Stimulated activated CD8-positive, alpha-beta memory T cell treated with anti-CD3 and anti-CD28 coated beads, Interleukin-4, amount 100 ng/mL, for 48 hours (primary cell): ENCODE results near the gene ABTB2.
"Not testable (repeated sequence)": the region's sequence is repeated elsewhere in the genome, so short reads cannot be mapped to it uniquely, and the experiment has no call there.

Experiments
- DNase-seq: peaks from one replicate; pipeline ENCODE4 v3.0.0-alpha.2; 2020

The ABTB2 gene

DNA sequence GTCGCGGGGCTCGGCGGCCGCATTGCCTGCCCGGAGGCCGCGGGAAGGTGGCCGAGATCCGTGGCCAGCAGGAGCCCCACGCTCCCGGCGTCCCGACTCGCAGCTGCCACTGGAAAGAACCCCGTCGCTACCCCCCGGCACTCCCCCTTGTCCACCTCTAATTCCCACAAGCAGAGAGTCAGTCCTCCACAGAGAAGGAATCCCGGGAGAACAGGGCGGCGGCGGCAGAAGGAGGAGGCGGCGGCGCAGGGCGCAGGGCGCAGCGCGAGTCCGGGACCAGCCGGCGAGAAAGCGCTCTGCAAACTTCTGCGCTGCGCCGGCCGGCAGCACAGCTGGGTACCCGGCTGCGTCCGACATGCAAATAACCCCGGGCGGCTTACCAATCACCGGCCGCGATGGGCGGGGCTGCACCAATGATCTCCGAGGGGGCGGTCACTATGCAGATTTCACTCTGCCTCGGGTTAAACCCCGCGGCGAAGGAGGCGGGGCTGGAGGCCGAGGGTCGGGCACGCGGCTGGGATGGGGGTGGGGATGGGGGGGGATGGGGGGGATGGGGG, at the start of gene ABTB2:
Gene ABTB2, minus strand, starts transcription at position 310 of the 557 bp plus-strand sequence.
- DNase-seq = peak; percentile 98

DNA sequence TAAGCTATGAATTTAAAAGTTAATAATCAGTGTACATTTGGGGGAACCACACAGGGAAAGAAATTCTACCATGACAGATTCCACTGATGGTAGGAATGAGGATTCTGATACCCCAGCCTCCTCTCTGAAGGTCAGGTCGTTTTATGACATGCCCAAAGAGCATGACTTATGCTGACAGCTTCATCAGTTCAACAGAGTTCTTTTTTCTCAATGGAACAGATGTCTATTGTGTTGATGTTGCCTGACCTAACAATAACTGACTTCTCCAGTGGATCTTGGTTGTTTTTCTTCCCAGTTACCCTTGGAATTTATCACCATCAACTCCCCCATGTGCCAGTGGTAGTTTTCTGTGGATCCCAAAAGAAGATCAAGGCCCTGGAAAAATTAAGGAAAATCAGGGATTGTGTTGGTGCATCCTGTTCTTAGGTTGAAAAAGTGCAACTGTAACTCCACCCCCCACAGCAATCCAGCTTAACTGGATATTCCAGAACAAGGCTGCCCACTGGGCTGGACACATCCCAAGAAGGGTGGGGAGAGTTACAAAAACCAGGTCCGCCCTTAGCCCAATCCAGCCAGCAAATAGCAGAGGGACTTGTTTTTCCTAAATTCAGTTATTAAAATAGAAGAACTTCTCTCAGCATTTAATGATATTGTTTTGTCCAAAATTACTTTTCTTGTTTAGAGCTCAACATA, 49.5 kb upstream of the ABTB2 start:
- DNase-seq = no peak

DNA sequence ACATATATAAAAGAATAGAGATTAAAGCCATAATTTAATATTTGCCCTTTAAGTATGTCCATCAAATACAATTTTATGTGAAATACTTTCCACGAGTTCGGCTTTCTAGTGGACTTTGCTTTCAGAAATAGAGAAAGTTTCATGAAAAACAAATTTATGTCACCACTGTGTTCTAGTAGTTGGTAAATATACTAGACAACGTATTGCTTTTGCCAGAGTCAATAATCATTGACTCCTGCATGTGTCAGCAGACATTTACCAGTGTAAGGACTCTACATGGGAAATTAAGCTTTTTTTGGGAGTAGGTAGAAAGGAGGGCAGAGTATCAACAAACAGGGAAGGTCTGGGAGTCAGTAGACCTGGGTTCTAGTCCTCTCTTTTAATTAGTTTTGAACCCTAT, 48.6 kb upstream of the ABTB2 start:
- DNase-seq = no peak

DNA sequence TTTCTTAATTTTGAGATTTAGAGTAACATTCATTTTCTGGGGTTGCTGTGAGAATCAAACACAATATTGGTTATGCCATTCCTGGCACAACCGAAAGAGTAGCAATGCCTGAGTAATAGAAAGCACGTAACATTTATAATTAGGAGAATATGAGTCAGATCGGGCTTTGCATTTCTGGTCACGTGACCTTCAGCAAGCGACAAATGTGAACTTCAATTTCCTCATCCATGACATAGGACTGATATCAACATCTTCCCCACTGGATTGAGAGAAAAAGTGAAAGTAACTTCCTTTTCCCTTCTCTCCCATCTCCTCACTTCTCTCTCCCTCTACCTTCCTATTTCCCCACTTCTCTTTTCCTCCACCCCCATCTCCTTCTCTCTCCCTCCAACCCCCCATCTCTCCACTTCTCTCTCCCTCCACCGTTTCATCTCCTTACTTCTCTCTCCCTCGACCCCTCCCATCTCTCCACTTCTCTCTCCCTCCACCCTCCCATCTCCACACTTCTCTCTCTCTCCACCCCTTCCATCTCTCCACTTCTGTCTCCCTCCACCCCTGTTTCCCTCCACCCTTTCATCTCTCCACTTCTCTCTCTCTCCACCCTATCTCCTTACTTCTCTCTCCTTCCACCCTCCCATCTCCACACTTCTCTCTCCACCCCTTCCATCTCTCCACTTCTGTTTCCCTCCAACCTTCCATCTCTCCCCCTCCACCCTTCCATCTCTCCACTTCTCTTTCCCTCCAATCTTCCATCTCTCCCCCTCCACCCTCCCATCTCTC, 47.5 kb upstream of the ABTB2 start:
- DNase-seq = no peak

DNA sequence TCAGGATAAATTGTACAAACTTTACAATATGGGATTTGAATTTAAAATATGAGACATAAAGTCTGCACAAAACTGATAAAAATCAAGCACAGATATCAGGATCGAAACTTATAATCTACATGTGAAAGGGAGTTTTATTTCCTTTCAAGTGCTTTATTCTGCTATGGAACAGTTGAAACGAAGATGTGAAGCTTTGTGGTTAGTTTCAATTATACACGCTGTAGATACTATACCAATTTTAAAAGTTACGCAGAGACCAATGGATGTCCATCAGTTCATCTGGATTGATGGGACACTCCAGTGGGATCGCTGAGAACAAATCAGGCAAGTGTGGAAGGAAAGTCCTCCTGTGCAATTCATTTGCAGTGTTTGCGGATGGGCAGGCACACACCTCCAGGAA, 46.5 kb upstream of the ABTB2 start:
- DNase-seq = no peak

DNA sequence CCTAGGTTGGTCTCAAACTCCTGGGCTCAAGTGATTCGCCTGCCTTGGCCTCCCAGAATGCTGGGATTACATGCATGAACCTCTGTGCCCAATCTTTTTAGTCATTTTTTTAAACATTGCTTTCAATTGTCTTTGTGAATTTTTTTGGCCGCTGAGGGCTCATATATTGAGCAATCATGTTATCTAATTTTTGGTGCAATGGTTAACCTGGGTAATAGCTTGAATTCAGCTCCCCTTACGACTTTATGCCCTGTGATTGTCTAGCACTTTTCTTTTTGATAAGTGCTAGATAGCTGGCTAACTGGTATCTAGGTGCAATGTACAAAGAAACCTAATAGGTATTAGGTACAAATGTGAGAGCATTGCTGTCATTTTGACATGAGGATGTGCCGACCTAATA, 45.6 kb upstream of the ABTB2 start:
- no peak for DNase-seq

DNA sequence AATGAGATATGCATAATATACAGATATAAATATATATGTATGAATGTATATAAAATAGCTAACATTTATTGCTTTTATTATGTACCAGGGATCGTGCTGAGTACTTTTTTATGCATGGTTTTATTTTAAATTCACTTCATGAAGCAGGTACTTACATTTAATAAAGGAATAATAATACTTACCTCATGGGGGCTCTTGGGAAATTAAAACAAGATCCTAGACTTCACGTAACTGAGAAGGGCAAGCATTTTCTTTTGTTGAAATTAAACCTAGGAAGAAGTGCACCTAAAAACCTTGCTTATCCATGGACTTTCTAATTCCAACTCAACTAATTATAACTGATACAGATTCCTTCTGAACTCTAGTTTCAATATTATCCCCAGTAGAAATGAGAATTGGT, 40.0 kb upstream of the ABTB2 start:
- DNase-seq = no peak

DNA sequence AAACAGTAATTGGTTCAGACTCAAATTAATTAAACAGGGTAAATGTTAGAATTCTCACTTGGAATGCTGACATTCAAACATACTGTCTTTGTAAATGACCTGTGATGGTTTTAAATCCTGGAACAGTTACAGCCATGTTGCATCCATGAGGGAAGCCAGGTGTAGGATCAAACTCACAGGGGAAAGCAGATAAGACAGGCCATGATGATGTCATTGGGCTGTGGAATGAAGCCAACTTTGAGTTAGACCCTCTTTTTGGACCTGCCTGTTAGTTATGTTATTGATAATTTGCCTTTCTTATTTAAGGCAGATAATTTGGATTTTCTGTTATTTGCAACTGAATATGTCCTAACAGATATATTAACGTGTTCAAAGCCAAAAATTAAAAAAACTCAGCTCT, 39.3 kb upstream of the ABTB2 start:
- DNase-seq = no peak

DNA sequence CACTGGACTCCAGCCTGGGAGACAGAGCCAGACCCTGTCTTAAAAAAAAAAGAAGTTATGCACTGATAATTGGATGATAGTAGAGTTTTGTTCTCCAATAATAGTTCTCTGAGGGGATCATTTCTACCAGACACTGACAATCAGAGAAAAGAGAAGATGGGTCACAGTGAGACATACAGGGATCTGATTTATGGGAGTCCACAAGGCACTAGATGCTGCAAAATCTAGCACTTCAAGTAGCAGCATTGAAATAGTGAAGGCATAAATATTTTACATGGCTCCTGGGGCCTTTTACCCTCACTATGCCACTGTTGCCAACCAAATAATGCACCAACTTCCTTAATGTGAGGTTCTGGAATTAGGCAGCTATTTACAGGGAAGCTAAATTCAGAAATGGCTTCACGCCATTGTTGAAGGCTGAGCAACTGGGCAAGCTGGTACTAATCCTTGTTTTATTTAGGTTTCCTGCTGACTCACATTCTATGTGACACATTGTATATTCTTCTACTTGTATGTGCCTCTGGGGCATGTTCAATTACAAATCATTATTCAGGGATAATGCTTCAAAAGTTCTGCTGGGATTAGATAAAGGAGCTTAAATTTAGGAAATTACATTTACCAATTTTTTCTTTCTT, 38.2 kb upstream of the ABTB2 start:
- no peak for DNase-seq

DNA sequence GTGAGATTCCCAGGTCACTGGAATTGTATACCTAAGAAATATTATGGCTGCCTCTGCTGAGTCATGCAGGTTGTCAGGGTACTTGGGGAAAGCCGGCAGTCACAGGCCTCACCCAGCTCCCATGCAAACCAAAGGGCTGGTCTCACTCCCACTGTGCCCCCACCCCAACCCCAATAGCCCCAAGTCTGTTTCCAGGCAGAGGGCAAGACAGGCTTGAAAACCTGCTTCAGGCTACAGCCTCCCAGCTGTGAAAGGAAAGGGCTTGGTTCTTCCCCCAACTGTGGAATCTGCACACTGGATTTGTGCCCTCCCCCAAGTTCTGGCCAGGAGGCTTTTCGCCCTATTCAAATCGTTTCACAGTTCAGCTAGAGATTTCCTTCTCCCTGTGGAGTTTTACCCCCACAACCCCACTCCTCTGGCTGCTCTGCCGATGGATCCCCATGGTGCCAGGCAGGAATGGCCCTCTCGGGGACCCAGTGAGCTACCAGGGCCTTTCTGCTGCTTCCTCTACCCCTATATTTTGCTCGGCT, 37.0 kb upstream of the ABTB2 start:
- DNase-seq = no peak

DNA sequence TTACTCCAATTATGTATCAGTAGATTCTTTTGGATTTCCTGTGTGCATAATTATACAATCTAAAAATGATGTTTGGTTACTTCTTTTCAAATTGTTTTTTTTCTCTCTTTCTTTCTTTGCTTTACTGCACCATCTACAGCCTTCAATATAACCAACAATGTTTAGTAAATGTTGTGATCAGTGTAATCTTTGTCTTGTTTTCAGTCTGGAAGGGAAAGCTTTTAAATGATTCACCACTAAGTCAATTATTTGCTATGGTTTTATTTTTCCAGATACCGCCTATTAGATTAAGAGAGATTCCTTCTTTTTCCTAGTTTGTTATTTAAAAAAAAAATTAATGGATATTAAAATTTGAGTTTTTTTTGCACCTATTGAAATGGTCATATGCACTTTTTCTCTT, 29.8 kb upstream of the ABTB2 start:
- no peak for DNase-seq

DNA sequence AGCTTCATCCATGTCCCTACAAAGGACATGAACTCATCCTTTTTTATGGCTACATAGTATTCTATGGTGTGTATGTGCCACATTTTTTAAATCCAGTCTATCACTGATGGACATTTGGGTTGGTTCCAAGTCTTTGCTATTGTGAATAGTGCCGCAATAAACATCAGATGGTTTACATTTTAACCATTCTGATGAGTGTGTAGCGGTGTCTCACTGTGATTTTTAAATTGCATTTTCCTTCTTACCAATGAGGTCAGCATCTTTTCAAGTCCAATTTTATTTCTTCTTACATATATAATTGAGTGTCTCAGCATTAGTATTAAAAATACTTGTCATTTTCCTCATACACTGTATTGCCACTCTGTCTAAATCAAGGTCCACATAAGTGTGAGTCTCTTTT, 28.5 kb upstream of the ABTB2 start:
- not testable (repeated sequence) for DNase-seq

DNA sequence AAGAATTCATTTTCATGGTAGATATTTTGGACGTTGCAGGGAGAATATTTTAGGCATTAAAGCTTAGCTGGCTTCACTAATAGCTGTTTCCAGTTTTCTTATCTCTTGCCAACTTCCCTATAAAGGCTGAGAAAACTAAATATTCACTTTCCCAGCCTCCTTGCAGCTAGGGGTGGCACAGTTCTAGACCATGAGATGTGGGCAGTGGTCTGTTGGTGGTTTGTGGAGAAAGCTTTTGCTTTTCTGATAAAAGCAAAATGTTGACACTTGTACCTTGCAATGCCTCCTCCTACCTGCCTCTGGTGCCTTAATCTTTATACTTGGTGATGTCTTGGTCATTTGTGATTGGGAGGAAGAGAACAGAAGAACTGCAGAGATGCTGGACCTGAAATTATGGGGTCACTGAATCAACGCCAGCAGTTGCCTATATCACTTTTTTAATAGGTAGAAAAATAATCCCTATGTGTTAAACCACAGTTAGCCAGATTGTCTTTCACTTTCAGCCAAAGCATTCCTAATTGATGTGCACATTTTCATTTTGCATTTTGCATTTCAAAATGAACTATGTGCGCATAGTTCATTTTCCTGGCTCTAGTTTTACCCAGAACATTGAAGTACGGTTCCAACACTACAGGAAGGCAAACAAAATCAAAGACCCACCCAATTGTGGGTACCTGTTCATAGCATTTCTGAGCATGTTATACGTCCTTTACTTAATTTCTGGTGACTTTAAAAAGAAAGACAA, 24.9 kb upstream of the ABTB2 start:
- DNase-seq = no peak

DNA sequence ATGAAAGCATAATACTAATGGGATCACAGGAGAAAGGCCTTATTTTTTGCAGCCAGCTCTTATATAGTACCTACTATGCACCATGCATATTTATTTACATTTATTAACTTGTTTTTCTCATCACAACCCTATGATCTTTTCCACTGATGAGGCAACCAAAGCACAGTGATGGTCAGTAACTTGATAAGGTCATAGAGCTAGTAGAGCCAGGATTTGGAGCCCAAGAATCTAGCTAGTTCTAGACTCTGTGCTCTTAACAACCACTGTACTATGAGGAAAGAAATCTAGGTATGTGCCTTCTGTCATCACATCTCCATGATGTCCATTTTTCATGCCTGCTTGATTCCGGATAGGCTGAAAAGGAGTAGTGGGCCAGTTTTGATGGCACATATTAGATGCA, 24.0 kb upstream of the ABTB2 start:
- DNase-seq = no peak

DNA sequence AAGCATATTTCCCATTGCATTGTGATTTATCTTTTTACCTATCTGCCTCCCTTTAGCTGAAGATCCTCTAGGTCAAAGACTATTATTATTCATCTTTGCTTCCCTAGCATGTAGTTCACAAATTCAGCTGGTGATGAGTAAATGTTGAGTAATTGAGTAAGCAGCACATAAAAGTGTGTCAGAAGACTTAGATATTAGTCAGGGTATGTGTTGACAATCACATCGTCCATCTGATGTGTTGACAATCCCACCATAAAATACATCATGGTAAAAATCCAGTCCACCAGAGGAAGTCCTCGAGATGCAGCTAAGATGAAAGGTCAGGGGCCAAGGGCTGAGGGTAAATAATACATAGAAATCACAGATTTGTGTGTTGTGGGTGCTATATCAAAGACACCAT, 22.9 kb upstream of the ABTB2 start:
- no peak for DNase-seq

DNA sequence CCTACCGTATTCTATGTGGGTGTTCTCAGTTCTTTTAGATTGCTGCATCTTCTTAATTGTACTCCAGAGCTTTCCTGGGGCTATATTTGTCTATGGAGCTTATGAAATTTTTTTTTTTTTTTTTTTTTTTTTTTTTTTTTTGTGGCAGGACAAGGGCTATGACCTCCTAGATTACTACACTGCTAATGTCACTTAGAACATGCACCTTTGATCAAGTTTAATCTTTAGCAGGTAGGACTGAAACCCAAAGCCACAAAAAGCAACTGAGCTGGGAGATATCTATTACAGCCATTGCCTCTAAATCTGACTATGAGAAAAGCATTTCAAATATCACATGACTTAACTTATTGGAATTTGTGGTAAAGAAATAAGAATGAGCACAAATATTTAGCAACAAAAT, 21.7 kb upstream of the ABTB2 start:
- no peak for DNase-seq

DNA sequence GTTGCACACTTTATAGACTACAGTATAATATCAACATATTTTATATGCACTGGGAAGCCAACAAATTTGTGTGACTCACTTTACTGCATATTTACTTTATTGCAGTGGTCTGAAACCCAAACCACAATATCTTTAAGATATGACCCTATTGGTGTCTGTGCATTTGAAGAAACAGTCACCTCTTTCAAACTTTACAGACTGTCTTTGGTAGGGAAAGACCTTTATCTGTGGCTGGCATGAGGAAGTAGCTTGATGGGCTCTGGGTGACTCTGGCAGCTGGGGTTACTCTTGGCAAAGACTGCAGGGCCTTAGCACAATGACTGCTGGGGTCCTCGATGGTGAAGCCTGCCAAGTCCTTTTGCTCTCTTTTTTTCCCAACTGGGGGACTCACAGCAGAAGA, 21.3 kb upstream of the ABTB2 start:
- DNase-seq = no peak

DNA sequence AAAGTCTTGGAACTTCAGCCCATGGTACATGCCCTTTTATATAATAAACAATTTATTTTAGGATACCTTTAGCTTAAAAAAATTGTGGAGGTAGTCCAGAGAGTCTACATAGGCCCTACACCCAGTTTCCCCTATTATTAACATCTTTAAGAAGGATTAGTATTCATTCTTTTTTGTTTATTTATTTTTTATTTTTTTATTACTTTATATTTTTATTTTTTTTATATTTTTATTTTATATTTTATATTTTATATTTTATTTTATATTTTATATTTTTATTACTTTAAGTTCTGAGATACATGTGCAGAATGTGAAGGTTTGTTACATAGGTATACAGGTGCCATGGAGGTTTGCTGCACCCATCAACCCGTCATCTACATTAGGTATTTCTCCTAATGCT, 15.9 kb upstream of the ABTB2 start:
- no peak for DNase-seq

DNA sequence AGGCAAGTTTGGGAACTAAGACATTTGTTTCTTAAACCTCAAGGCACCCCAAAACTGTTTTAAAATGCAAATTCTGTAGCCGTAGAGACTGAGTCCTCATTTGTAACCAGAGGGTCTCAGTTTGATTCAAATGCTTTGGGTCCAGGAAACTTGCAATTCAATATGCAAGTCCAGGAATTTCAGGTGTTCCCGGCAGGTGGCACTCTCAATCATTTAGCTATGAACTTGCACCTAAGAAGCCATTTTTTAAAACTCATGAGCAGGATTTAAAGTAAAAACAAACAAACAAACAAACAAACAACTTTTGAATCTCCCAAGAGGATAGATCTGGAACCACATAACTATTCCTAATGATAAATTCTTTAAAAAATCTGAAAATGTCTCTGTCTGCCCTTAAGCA, 8.7 kb upstream of the ABTB2 start:
- no peak for DNase-seq

DNA sequence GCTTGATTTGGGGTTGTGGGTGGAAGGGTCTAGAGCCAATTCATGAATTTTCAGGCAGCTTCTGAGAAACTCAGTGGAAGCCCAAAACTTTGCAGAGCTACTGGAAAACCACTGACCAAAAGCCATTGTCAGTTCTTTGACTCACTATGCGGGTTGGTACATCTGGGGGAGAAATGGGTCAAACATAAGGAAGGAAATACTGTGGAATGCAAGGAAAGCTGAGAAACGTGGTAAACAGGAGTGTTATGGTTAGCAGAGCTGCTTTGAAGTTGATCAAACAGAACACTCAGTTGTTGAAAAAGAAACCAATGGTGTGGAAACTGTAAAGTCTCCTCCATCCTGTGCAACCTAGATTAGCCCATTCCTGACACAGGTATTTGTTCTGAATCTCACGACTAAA, 6.3 kb upstream of the ABTB2 start:
- no peak for DNase-seq

DNA sequence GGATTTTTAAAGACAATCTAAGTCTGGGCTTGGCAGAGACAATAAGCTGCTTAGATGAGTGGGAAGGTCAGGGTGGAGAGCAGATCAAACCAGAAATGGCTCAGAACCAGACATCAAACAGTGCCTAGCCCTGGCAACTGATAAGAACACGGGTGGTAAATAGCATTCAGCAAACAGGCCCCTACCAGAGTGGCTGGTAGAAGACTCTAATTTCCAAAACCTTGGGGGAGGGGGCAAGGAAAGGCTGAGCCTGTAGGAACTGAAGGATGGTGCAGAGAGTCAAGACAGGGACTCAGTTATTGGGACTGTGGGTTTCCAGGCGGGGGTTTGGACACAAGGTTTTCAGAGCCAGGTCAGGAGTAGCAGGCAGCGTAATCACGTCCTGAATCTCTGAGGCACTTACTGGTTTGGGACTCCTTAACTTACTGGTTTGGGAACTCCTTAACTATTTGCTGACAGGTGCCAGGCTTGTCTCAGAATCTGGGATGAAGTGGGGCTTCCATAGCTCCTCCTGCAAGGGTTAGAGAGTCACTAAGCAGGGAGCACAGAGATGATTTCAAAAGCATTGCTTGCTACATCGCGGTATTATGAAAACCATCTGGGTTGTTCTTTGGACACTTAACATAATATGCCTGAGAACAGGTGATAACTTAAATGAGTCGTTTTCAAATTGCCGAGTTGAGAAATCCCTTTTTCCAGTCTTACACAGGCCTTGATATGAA, 5.7 kb upstream of the ABTB2 start:
- DNase-seq = no peak

DNA sequence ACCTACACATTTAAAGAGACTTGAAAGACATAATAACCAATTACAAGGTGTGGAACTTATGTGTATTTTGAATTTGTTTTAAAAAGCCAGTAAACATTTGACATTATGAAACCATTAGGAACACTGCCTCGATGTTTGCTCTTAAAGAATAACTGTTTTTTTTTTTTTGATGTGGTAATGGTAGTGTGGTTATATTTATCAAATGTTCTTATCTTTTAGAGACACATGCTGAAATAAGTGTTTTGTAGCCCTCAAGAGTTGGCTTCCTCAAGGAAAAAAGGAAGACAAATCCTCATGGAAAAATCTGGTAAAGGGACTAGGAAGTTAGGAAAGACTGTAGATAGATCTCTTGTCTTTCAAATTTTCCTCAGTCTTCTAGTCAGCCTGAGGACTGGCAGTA, 2.2 kb upstream of the ABTB2 start:
- no peak for DNase-seq
